NB4 (cell line): ENCODE data around the gene TRMU.

ENCODE experiments used
- CTCF ChIP-seq: IDR thresholded peaks from one replicate; pipeline ENCODE4 v1.5.1; 2012; ENCODE audit warnings: low read depth, low read length
- POLR2A ChIP-seq: IDR thresholded peaks from 2 replicates; pipeline ENCODE4 v1.6.1; 2011; ENCODE audit warnings: mild to moderate bottlenecking; ENCODE audit not compliant: insufficient read length; ENCODE audit errors: extremely low read depth
- TF ChIP-seq, protein P1 (sequence below): IDR thresholded peaks from 2 replicates; pipeline ENCODE4 v1.6.1; 2011; ENCODE audit warnings: low read depth, low read length

- TF ChIP-seq CTCF (no peak), POLR2A (no peak)
- TF ChIP-seq, protein P1, sequence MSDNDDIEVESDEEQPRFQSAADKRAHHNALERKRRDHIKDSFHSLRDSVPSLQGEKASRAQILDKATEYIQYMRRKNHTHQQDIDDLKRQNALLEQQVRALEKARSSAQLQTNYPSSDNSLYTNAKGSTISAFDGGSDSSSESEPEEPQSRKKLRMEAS = no peak
Observed at GRCh38 chr22:46350121-46350520, 14.6 kb downstream of the TRMU start.
